Measurements from ENCODE around the gene VN1R5.

Gene VN1R5

DNA sequence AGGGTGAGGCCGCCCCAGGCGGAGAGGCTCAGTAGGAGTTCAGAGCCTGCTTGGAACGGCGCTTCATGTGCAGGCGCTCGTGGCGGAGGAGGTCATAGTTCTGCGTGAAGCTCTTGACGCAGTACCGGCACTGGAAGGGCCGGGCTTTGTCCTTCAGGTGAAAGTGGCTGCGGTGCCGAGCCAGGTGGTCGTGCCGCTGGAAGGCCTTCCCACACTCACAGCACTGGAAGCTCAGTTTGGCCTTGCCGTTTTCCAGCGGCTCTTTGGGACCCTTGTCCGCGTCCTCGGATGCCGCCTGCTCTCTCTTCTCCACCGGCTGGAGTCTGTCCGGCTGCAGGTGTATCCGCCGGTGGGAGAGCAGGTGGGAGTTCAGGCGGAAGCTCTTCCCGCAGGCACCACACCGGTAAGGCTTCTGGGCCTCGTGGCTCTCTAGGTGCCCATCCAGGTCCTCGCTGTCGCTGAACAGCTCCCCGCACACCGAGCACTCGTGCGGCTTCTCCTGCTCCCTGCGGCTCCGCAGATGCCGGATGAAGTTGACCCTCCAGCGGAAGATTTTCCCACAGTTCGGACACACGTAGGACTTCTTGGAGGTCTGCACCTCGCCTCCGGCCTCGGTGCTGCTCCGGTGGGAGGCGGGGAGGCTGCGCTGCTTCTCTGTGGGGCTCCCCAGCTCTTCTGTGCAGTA is 44.8 kb downstream of the VN1R5 start:
- Histone ChIP-seq H3K27ac (ENCODE audit: low read depth, low read length) (no peak overlapping the region), H3K79me2 (ENCODE audit: control insufficient read depth, insufficient read depth, low read length, unreplicated experiment) (no peaks in the 10 kb centered on the region), H3K4me3 (ENCODE audit: low read depth, low read length) (no peak overlapping the region), H3K36me3 (ENCODE audit: insufficient read depth, low read length) (peaks cover 22% of the 10 kb centered on the region; the same call in 1 of the 2 replicates), H3K4me1 (ENCODE audit: control insufficient read depth, insufficient read depth, low read length, unreplicated experiment) (no peaks in the 10 kb centered on the region), H2AFZ (ENCODE audit: low read length, unreplicated experiment) (no peak overlapping the region), H3K27me3 (ENCODE audit: insufficient read depth, low read length) (no peaks in the 10 kb centered on the region)

DNA sequence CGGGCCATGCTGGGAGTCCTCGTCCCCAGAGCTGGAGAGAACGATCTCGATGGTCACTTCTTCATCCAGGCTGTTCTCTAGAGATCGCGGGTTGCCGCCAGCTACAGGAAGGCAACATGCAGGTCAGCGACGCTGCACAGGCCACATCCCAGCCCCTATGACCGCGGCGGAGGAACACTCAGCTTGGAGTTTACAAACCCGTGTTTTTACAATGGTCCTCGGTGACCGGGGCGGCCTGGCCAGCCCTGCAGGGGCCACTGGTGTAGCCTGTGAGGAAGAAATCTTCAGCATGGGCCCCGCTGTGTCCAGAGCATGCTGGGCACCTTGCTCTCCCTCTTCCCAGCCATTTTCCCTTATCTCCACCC is 45.3 kb downstream of the VN1R5 start:
- no peak overlapping the region for H3K4me3 ChIP-seq (ENCODE audit: low read depth, low read length)
- no peaks in the 10 kb centered on the region for H3K27me3 ChIP-seq (ENCODE audit: insufficient read depth, low read length)
- peaks cover 22% of the 10 kb centered on the region; the same call in 1 of the 2 replicates for H3K36me3 ChIP-seq (ENCODE audit: insufficient read depth, low read length)
- H2AFZ ChIP-seq (ENCODE audit: low read length, unreplicated experiment): no peak overlapping the region
- no peak overlapping the region for H3K27ac ChIP-seq (ENCODE audit: low read depth, low read length)
- no peaks in the 10 kb centered on the region for H3K4me1 ChIP-seq (ENCODE audit: control insufficient read depth, insufficient read depth, low read length, unreplicated experiment)
- H3K79me2 ChIP-seq (ENCODE audit: control insufficient read depth, insufficient read depth, low read length, unreplicated experiment): no peaks in the 10 kb centered on the region

DNA sequence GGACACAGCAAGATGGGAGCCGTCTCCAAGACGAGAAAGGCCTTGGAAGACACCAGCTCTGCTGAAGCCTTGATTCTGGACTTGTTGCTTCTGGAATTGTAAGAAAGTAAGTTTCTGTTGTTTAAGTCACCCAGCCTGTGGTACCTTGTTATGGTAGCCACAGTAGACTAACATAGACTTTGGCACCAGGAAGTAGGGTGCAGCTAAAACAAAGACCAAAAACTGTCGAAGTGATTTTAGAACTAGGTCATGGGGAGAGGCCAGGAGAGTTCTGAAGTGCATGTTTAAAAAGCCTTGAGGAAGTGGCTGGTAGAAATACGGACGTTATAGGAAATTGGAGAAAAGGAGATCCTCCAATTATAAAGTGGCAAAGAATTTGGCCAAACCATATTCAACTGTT is 47.3 kb downstream of the VN1R5 start:
- Histone ChIP-seq H3K79me2 (ENCODE audit: control insufficient read depth, insufficient read depth, low read length, unreplicated experiment) (no peaks in the 10 kb centered on the region), H3K4me1 (ENCODE audit: control insufficient read depth, insufficient read depth, low read length, unreplicated experiment) (no peaks in the 10 kb centered on the region), H3K27ac (ENCODE audit: low read depth, low read length) (no peak overlapping the region), H2AFZ (ENCODE audit: low read length, unreplicated experiment) (no peak overlapping the region), H3K4me3 (ENCODE audit: low read depth, low read length) (no peak overlapping the region), H3K27me3 (ENCODE audit: insufficient read depth, low read length) (no peaks in the 10 kb centered on the region), H3K36me3 (ENCODE audit: insufficient read depth, low read length) (peaks cover 26% of the 10 kb centered on the region)

- Histone ChIP-seq H3K4me1 (ENCODE audit: control insufficient read depth, insufficient read depth, low read length, unreplicated experiment) (no peaks in the 10 kb centered on the region), H3K4me3 (ENCODE audit: low read depth, low read length) (no peak overlapping the region), H2AFZ (ENCODE audit: low read length, unreplicated experiment) (no peak overlapping the region), H3K27ac (ENCODE audit: low read depth, low read length) (no peak overlapping the region), H3K36me3 (ENCODE audit: insufficient read depth, low read length) (peaks cover 26% of the 10 kb centered on the region), H3K27me3 (ENCODE audit: insufficient read depth, low read length) (no peaks in the 10 kb centered on the region), H3K79me2 (ENCODE audit: control insufficient read depth, insufficient read depth, low read length, unreplicated experiment) (no peaks in the 10 kb centered on the region)
Observed at GRCh38 chr1:247304031-247304430, 48.2 kb downstream of the VN1R5 start.

All from ACC112 (cell line).